Peyer's patch (tissue), 4 donors: ENCODE measurements around the gene NME7. TPM values are rescaled to one million over a fixed set of nuclear protein-coding genes. Genes with fewer than 3 reads are reported as not detected.
"Not testable (repeated sequence)": the region's sequence is repeated elsewhere in the genome, so short reads cannot be mapped to it uniquely, and the experiment has no call there.

Experiments used
- DNase-seq, 3 donors: peaks; one replicate each; pipeline ENCODE4 v3.0.0-alpha.2; 2017 to 2019
- H3K27ac ChIP-seq, 4 donors: fragments of 200-600 bp; sonication (generic); one replicate each; pipeline ENCODE4 v1.5.1; 2016 to 2019
- H3K27me3 ChIP-seq, 2 donors: fragments of 200-600 bp; sonication (generic); one replicate each; pipeline ENCODE4 v1.5.1; 2019
- H3K36me3 ChIP-seq, 3 donors: fragments of 200-600 bp; sonication (generic); one replicate each; pipeline ENCODE4 v1.5.1; 2016 to 2019
- H3K4me1 ChIP-seq, 4 donors: fragments of 200-600 bp; sonication (generic); one replicate each; pipeline ENCODE4 v1.5.1; 2016 to 2019
- H3K4me3 ChIP-seq, 4 donors: fragments of 200-600 bp; sonication (generic); 1 replicate in 3 of 4; 2 replicates in 1 of 4; pipeline ENCODE4 v1.5.1; 2016 to 2019; ENCODE audit warnings: mild to moderate bottlenecking in 1 of 4
- H3K9me3 ChIP-seq, 4 donors: fragments of 200-600 bp; sonication (generic); one replicate each; pipeline ENCODE4 v1.5.1; 2016 to 2019; ENCODE audit warnings: mild to moderate bottlenecking in 1 of 4
- POLR2A ChIP-seq, 2 donors: fragments of 450-650 bp; IDR thresholded peaks; one replicate each; pipeline ENCODE4 v1.5.1; 2017; ENCODE audit warnings: antibody characterized with exemption in 2 of 2, mild to moderate bottlenecking in 2 of 2, moderate library complexity in 2 of 2
- total RNA-seq, 4 donors: library from RNA; depleted of rRNA; stranded (reverse); fragments of >200 nt; gene quantifications; one replicate each; pipeline ENCODE4 v1.1.0, GENCODE V29; 2016
- TF ChIP-seq, protein P1 (sequence below), 6 experiments: fragments of 450-650 bp in 4 of 6; fragments of 200-600 bp in 2 of 6; sonication (generic) in 1 of 6; IDR thresholded peaks; one replicate each; pipeline ENCODE4 v1.5.1; 2017 to 2019; ENCODE audit warnings: antibody characterized with exemption in 6 of 6, mild to moderate bottlenecking in 3 of 6, moderate library complexity in 1 of 6

The NME7 gene
- total RNA-seq, 4 donors from 2014 or later = 3.3 to 12.7 (median 4.6) TPM

DNA sequence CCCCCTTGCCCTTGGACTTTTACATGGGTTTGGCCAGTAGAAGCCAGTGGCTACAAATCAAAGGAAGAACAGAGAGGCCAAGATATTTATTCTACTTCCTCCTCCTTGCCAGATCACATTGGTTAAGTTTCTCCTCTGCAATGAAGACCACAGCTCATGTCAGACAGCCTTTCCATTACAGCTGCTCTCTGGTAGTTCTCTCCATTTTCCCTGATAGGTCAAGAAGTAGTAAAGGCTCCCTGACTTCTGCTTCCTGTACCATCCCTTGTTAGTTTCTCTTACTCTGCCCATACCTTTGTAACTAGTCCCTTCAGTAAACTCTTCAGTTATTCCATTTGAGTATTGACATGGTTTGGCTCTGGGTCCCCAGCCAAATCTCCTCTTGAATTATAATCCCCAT, 27.8 kb downstream of the NME7 start:
- Histone ChIP-seq H3K36me3 (no peaks in the 10 kb centered on the region), H3K4me3 (no peak overlapping the region), H3K4me1 (no peaks in the 10 kb centered on the region), H3K27me3 (no peaks in the 10 kb centered on the region), H3K9me3 (no peaks in the 10 kb centered on the region), H3K27ac (no peak overlapping the region)
- DNase-seq = no peak
- TF ChIP-seq, protein P1, sequence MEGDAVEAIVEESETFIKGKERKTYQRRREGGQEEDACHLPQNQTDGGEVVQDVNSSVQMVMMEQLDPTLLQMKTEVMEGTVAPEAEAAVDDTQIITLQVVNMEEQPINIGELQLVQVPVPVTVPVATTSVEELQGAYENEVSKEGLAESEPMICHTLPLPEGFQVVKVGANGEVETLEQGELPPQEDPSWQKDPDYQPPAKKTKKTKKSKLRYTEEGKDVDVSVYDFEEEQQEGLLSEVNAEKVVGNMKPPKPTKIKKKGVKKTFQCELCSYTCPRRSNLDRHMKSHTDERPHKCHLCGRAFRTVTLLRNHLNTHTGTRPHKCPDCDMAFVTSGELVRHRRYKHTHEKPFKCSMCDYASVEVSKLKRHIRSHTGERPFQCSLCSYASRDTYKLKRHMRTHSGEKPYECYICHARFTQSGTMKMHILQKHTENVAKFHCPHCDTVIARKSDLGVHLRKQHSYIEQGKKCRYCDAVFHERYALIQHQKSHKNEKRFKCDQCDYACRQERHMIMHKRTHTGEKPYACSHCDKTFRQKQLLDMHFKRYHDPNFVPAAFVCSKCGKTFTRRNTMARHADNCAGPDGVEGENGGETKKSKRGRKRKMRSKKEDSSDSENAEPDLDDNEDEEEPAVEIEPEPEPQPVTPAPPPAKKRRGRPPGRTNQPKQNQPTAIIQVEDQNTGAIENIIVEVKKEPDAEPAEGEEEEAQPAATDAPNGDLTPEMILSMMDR (IDR thresholded peaks at IDR 0.05) = no peak
- TF ChIP-seq POLR2A (IDR thresholded peaks at IDR 0.05) = no peak

DNA sequence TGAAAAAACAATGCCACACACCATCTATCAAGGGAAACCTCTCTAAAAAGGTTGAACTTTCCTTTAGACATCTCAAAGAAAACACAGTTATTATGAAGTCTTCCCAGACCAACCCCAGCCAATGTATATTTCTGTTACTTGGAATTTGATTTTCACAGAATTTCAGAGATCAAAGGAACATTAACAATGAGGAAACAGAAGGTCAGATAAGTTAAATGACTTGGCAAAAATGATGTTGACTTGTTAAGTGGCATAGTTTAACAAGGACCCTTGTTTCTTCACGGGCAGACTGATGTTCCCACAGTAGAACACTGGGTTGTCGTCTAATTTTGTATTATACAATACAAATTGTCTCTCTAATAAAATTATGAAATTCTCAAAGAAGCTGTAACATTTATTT, 29.0 kb downstream of the NME7 start:
- TF ChIP-seq, protein P1 (IDR thresholded peaks at IDR 0.05) = no peak
- no peak for TF ChIP-seq POLR2A (IDR thresholded peaks at IDR 0.05)
- Histone ChIP-seq H3K9me3 (no peaks in the 10 kb centered on the region), H3K27me3 (no peaks in the 10 kb centered on the region), H3K27ac (no peak overlapping the region), H3K4me3 (no peak overlapping the region), H3K4me1 (no peaks in the 10 kb centered on the region), H3K36me3 (no peaks in the 10 kb centered on the region)
- DNase-seq = no peak

DNA sequence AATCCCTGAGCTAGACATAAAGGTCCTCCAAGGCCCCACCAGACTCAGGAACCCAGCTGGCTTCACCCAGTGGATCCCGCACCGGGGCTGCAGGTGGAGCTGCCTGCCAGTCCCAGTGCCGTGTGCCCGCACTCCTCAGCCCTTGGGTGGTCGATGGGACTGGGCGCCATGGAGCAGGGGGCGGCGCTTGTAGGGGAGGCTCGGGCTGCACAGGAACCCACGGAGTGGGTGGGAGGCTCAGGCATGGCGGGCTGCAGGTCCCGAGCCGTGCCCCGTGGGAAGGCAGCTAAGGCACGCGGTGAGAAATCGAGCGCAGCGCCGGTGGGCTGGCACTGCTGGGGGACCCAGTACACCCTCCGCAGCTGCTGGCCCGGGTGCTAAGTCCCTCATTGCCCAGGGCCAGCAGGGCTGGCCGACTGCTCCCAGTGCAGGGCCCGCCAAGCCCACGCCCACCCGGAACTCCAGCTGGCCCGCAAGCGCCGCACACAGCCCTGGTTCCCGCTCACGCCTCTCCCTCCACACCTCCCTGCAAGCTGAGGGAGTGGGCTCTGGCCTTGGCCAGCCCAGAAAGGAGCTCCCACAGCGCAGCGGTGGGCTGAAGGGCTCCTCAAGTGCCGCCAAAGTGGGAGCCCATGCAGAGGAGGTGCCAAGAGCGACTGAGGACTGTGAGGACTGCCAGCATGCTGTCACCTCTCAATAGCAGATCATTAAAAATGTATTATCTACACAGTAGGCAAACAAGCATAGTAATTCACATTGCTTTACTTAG, 30.5 kb downstream of the NME7 start:
- H3K36me3 ChIP-seq, H3K4me1 ChIP-seq, H3K27me3 ChIP-seq, DNase-seq, H3K27ac ChIP-seq, H3K4me3 ChIP-seq, H3K9me3 ChIP-seq: not testable (repeated sequence)

- H3K27me3 ChIP-seq, H3K4me1 ChIP-seq, DNase-seq, H3K4me3 ChIP-seq, H3K27ac ChIP-seq, H3K9me3 ChIP-seq, H3K36me3 ChIP-seq: not testable (repeated sequence)
These were observed 32.9 kb downstream of the NME7 start for GRCh38 chr1:169334727-169335126.

DNA sequence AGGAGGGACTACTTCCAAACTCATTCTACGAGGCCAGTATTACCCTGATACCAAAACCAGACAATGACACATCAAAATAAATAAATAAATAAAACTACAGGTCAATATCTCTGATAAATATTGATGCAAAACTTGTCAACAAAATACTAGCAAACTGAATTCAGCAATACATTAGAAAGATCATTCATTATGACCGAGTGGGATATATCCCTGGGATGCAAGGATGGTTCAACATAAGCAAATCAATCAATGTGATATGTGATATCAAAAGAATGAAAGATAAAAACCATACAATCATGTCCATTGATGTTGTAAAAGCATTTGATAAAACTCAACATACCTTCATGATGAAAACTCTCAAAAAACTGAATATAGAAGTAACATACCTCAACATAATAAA, 36.7 kb downstream of the NME7 start:
- Histone ChIP-seq H3K4me1 (no peaks in the 10 kb centered on the region), H3K27ac (no peak overlapping the region), H3K27me3 (no peaks in the 10 kb centered on the region), H3K36me3 (no peaks in the 10 kb centered on the region), H3K4me3 (no peak overlapping the region), H3K9me3 (no peaks in the 10 kb centered on the region)
- TF ChIP-seq, protein P1 (IDR thresholded peaks at IDR 0.05) = no peak
- no peak for TF ChIP-seq POLR2A (IDR thresholded peaks at IDR 0.05)
- DNase-seq = no peak

DNA sequence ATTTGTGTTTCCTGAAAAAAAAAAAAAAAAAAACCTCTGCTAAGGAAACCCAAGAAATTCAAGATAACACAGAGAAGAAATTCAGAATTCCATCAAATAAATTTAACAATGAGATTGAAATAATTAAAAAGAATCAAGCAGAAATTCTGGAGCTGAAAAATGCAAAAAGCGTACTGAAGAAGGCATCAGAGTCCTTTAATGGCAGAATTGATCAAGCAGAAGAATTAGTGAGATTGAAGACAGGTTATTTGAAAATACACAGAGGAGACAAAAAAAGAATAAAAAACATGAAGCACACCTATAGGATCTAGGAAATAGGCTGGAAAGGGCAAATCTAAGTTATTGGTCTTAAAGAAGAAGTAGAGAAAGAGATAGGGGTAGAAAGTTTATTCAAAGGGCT, 38.2 kb downstream of the NME7 start:
- no peak overlapping the region for H3K27ac ChIP-seq
- TF ChIP-seq, protein P1 (IDR thresholded peaks at IDR 0.05) = no peak
- no peak for TF ChIP-seq POLR2A (IDR thresholded peaks at IDR 0.05)
- no peak overlapping the region for H3K4me3 ChIP-seq
- H3K27me3 ChIP-seq = no peaks in the 10 kb centered on the region
- no peaks in the 10 kb centered on the region for H3K4me1 ChIP-seq
- no peaks in the 10 kb centered on the region for H3K36me3 ChIP-seq
- DNase-seq = no peak
- H3K9me3 ChIP-seq = no peaks in the 10 kb centered on the region

GRCh38 chr1:169327875-169328274, 39.7 kb downstream of the NME7 start:
- TF ChIP-seq, protein P1 (IDR thresholded peaks at IDR 0.05) = no peak
- TF ChIP-seq POLR2A (IDR thresholded peaks at IDR 0.05) = no peak
- H3K9me3 ChIP-seq = no peaks in the 10 kb centered on the region
- no peaks in the 10 kb centered on the region for H3K4me1 ChIP-seq
- H3K36me3 ChIP-seq = no peaks in the 10 kb centered on the region
- H3K27ac ChIP-seq = no peak overlapping the region
- no peak overlapping the region for H3K4me3 ChIP-seq
- H3K27me3 ChIP-seq = no peaks in the 10 kb centered on the region
- no peak for DNase-seq
